GM19351 (cell line): ENCODE results near the gene AADACL4.
A peak's percentile ranks its signal among the peaks of the same experiment; 100 is the strongest.

Experiments
- ATAC-seq: cut with Tn5 transposase; IDR thresholded peaks from one replicate; pipeline ENCODE4 v1.9.1; 2021; ENCODE audit warnings: mild to moderate bottlenecking, moderate library complexity; ENCODE audit not compliant: unreplicated experiment

The AADACL4 gene

DNA sequence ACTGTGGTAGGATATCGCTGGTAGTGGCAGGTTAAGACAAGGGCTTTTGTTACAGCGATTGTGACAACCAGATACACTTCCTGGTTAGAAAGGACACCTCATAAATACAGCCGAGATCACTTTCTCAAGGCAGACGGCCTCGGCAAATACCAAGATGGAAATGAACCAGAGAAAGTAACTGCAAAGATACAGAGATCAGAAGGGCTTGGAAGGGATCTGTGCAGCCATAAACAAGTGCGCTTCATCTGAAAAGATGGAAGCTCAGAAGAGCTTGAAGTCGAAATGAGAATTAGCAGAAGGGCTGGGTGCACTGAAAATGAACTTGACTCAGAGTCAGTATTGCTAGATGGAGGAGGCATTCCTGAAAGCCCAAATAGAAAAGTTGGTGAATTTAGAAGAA lies 32.9 kb upstream of the AADACL4 start:
- ATAC-seq = no peak

DNA sequence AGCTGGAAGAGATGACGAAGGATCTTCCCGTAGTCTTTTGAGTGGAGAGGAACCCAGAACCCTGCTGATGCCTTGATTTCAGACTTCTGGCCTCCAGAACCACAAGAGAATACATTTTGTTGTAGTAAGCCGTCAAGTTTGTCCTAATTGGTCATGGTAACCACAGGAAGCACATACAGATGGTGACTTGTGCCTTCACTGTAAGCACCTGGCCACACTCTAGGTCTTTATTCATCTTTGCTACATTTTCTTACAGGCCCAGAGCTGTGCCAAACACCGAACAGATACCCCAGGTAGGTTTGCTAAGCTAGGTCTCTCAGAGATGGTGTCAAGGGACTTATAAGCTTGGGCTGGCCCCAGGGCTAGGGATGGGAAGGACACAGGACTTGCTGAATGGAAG lies 30.7 kb upstream of the AADACL4 start:
- ATAC-seq = no peak

DNA sequence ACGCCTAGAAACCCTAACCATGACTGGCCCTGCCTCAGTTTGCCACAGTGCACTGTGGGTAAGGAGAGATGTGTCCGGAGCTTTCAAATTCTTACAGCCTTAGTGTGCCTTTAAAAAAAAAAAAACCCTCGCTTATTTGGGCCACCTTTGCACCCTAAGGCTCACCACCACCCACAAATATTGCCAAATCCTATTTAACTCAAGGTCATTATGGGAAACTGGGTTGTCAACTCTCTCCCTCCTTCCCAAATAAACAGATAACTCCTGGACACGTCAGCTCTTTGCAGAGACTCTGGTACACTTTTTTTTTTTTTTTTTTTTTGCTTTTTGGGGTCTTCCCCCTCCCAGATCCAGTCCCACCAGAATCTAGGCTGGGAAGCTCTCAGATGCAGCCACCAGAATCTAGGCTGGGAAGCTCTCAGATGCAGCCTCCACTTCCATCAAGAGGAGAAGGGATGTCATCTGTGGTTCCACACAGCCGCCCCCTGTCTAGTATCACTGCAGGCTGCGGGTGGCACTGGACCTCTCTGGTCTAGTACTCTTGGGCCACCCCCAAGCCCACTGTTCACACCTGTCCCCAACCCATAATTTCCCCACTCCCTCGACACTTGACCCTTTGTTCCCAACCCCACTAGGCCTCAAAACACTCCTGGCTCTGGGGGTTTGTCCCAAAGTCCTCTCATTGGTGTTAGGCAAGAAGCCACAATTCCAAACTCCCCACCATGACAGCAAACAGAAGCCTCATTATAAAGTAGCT lies 29.3 kb upstream of the AADACL4 start:
- ATAC-seq = no peak

DNA sequence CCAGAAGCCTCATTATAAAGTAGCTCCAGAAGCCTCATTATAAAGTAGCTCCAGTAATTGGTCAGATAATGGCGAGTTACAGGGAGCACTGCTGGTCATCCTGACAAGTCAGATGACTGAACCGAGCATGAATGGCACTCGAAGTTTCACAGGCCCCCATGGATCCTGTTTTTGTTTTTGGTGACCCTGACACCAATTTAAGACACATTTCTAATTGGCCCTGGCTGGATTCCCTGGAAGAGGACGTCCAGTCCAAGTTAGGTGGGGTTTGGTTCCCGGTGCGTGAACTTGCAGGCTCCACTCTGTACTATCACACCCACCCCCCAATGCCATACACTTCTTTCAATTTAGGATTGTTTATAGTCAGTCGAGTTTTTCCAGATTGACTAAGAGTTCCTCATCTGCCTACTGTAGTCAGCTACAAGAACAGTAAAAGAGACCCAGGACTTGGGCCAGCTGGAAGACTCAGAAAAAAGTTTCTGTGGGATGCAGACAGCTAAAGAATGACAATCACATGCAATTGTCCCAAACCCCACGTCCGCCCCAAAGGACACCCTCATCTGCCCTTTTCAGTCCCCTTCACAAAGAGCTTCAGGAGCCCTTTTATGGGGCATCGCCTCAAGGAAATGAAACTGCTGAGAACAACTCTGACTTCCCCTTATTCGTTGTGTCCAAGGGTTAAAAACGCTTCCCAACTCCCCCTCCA lies 28.6 kb upstream of the AADACL4 start:
- ATAC-seq = no peak

- ATAC-seq = no peak
Observed at GRCh38 chr1:12615865-12616708, 27.8 kb upstream of the AADACL4 start.

DNA sequence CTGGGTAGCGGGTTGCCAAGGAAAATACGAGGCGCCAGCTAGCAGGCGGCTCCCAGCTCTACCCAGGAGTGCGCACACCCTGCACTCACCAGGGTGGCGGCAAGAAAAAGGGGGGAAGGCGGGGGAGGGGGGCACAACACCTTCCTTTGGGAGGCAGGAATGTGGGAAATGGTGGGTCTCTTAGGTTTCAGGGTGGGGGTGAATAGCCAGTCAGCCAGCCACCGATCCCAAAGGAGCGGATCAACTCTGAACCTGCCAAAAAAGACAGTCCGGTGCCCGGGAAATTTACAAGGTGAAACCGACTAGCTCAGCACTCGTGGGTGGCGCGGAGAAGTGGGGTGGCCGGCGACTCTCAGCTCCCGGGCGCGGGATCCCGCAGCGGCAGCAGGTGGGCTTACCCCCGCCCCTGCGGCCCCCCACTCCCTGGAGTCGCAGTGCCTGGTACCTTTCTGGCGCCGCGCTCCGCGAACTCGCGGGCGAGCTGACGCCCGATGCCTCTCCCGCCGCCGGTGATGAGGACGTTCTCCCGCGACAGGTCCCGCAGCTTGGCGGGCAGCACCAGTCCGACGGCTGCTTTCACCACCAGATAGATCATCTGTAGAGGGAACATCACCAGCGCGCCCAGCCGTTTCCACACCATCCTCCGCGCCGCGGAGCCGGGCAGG lies 27.0 kb upstream of the AADACL4 start:
- no peak for ATAC-seq

DNA sequence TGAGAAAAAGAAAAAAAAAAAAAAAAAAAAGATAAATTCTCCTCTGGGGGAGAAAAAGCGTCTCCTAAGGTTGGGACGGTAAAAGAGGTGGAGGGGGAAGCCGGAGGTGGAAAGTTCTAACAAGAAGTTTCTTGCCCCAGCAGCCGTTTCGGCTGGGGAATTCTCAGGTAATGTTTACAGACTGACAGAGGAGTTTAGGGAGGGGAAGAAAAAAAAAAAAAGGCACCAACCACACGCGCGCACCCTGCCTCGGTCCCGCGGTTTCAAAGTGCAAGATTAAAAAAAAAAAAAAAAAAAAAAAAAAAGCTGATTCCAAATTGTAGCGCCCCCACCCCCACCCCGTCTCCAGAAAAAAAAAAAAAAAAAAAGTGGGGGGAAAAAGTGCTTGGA lies 26.4 kb upstream of the AADACL4 start:
- no peak for ATAC-seq

- ATAC-seq = no peak
Observed at GRCh38 chr1:12617901-12618660, 25.8 kb upstream of the AADACL4 start, which contains the start of gene DHRS3. DHRS3 (minus strand) TSS chr1:12618210; CDS start chr1:12617348, 862 bp downstream.

DNA sequence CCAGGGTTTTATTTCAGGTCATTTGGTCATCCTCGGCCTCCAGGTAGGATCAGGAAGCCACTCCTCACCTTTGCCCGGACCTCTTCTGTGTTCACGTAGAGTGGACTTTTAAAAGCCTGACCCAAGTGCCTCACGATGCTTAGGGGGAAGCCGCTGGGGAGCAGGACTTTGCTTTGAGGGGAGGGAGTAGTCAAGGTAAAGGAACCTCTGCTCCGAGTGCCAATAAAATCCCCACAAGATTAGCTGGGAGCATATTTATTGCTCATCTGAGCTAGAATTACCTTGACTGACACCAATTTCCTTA lies 25.3 kb upstream of the AADACL4 start:
- ATAC-seq = no peak

GRCh38 chr1:12618965-12619791 lies 24.7 kb upstream of the AADACL4 start:
- ATAC-seq = no peak

GRCh38 chr1:12619792-12620487 lies 23.9 kb upstream of the AADACL4 start:
- peak; percentile 47 for ATAC-seq

DNA sequence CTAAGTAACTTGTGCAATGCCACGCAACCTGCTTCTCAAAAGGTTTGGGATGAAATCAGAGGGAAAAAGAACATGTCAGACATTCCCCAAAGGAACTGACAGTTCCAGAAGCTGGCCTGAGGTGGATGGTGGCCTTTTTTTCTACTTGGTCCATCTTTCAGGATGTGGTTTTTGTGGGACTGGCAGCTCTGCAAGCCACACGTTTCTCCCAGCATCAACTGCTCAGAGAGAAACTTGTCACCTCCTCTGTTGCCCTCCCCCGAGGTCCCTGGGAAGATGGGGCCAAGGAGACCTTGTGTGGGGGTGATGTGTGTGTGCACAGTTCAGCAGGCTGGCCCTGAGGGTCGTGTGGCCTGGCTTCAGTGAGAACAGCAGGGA lies 23.4 kb upstream of the AADACL4 start:
- ATAC-seq = no peak

DNA sequence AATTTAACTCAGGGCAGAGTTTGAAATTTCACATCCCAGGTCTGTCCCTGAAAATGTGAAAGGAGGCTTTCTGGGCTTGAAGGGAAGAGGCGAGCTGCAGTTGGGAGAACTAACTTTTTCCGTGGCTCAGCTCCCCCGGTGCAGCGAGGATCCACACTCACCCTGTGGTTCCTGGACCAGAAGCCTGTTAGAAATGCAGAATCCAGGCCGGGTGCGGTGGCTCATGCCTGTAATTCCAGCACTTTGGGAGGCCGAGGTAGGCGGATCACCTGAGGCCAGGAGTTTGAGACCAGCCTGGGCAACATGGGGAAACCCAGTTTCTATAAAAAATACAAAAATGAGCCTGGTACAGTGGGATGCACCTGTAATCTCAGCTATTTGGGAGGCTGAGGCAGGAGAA lies 23.0 kb upstream of the AADACL4 start:
- no peak for ATAC-seq

- ATAC-seq = no peak
Observed at GRCh38 chr1:12621346-12622335, 22.2 kb upstream of the AADACL4 start.

- ATAC-seq = no peak
Observed at GRCh38 chr1:12622506-12622905, 21.4 kb upstream of the AADACL4 start.

- no peak for ATAC-seq
Observed at GRCh38 chr1:12625276-12625675, 18.6 kb upstream of the AADACL4 start.

GRCh38 chr1:12626888-12627287 lies 17.0 kb upstream of the AADACL4 start:
- no peak for ATAC-seq

DNA sequence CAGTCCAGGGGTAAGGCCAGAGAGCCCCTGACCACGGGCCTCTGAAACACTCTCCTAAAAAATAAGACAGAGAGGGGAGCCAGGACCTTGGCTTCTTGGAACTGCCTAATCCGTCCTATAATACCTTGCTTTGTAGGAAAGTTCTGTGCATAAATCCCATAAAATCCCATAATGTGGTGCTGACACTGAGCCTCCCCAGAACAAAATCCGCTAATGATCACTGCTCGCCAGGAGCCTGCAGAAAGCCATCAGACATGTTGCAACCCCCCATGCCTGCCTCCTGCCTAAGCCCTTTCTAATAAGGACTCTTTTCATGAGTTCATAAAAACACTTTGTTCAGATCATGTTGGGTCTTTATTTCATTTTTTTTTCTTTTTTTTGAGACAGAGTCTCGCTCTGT lies 16.6 kb upstream of the AADACL4 start:
- ATAC-seq = no peak
